OCI-LY7 (cell line): Measurements from ENCODE around the gene RAD50. TPM values are rescaled to one million over a fixed set of nuclear protein-coding genes. Genes with fewer than 3 reads are reported as not detected.

Source experiments
- BruUV-seq: library from RNA; stranded (reverse); fragments of 400-500 nt; replicated peaks from 2 replicates; lab custom pipeline; 2021; lab: Mats Ljungman, UMichigan
- CTCF ChIA-PET: fragments of 300-600 bp; sonication (Branson Sonifier 250); formaldehyde crosslinking; loops from one replicate; lab custom pipeline; 2022; ENCODE audit warnings: antibody characterized with exemption; ENCODE audit not compliant: unreplicated experiment; lab: Charles Lee
- POLR2A ChIA-PET: fragments of 300-600 bp; sonication (Branson Sonifier 250); formaldehyde crosslinking; loops from one replicate; lab custom pipeline; 2022; ENCODE audit warnings: antibody characterized with exemption; lab: Charles Lee
- DNase-seq: peaks from one replicate; pipeline ENCODE4 v3.0.0-alpha.2; 2015; ENCODE audit warnings: low spot score
- H2AFZ ChIP-seq: fragments of 200-600 bp; sonication (generic), shearing (Covaris generic); 2 replicates; pipeline ENCODE4 v1.6.1; 2014; ENCODE audit warnings: mild to moderate bottlenecking, antibody characterized with exemption, low read length, moderate library complexity
- H3K27ac ChIP-seq: fragments of 200-600 bp; sonication (generic); 2 replicates; pipeline ENCODE4 v1.5.1; 2014; ENCODE audit warnings: mixed run types, low read depth, mild to moderate bottlenecking, moderate library complexity, low read length, inconsistent platforms; ENCODE audit not compliant: poor library complexity, severe bottlenecking
- H3K36me3 ChIP-seq: fragments of 200-600 bp; sonication (generic); 2 replicates; pipeline ENCODE4 v1.6.1; 2014; ENCODE audit warnings: mild to moderate bottlenecking, antibody characterized with exemption, low read length, moderate library complexity, mixed read lengths; ENCODE audit not compliant: insufficient read depth
- H3K4me1 ChIP-seq: fragments of 200-600 bp; sonication (generic); 2 replicates; pipeline ENCODE4 v1.5.1; 2014; ENCODE audit warnings: mild to moderate bottlenecking, low read length; ENCODE audit not compliant: insufficient read depth, poor library complexity, severe bottlenecking
- H3K4me2 ChIP-seq: fragments of 200-600 bp; sonication (generic); 2 replicates; pipeline ENCODE4 v1.6.1; 2014; ENCODE audit warnings: mild to moderate bottlenecking, low read length
- H3K4me3 ChIP-seq: fragments of 200-600 bp; sonication (generic); 2 replicates; pipeline ENCODE4 v1.5.1; 2014; ENCODE audit warnings: mild to moderate bottlenecking, low read depth, low read length; ENCODE audit not compliant: poor library complexity, severe bottlenecking
- H3K79me2 ChIP-seq: fragments of 200-600 bp; sonication (generic); 2 replicates; pipeline ENCODE4 v1.6.1; 2016; ENCODE audit warnings: low read depth, mild to moderate bottlenecking, low read length, moderate library complexity, mixed read lengths; ENCODE audit not compliant: insufficient read depth
- H3K9me2 ChIP-seq: fragments of 200-600 bp; sonication (generic); 2 replicates; pipeline ENCODE4 v1.6.1; 2016; ENCODE audit warnings: mild to moderate bottlenecking, low read length, mixed read lengths; ENCODE audit not compliant: insufficient read depth
- H3K9me3 ChIP-seq: fragments of 200-600 bp; sonication (generic); 2 replicates; pipeline ENCODE4 v1.6.1; 2014; ENCODE audit warnings: mild to moderate bottlenecking, mixed run types, low read length, mixed read lengths
- H4K20me1 ChIP-seq: fragments of 200-600 bp; sonication (generic); 2 replicates; pipeline ENCODE4 v1.6.1; 2014; ENCODE audit warnings: mild to moderate bottlenecking, antibody characterized with exemption, low read length, moderate library complexity, mixed read lengths; ENCODE audit not compliant: insufficient read depth
- CTCF ChIP-seq: fragments of 200-600 bp; sonication (generic); conservative IDR thresholded peaks from 2 replicates; pipeline ENCODE4 v1.5.1; 2014; ENCODE audit warnings: mild to moderate bottlenecking, antibody characterized with exemption, low read length, moderate library complexity, mixed read lengths
- EZH2phosphoT487 ChIP-seq: fragments of 200-600 bp; sonication (generic); IDR thresholded peaks from 2 replicates; pipeline ENCODE4 v1.6.1; 2018; ENCODE audit warnings: low read depth, borderline replicate concordance, mild to moderate bottlenecking, mixed run types, antibody characterized with exemption, low read length, moderate library complexity, mixed read lengths
- intact Hi-C: fragments of 100-400 bp; cut with micrococcal nuclease; formaldehyde crosslinking; loops from one replicate; pipeline ENCODE4 v1.10.0; 2022; ENCODE audit not compliant: unreplicated experiment
- total RNA-seq, 2 experiments: library from RNA; depleted of rRNA in 1 of 2; stranded (reverse); fragments of >200 nt in 1 of 2; shearing (Covaris generic) in 1 of 2; gene quantifications; 2 replicates each; pipeline ENCODE4 v1.2.3, GENCODE V29; 2014 to 2022

RAD50 gene
- total RNA-seq, 2 experiments from 2014 or later = 24.0 to 59.8 TPM

DNA sequence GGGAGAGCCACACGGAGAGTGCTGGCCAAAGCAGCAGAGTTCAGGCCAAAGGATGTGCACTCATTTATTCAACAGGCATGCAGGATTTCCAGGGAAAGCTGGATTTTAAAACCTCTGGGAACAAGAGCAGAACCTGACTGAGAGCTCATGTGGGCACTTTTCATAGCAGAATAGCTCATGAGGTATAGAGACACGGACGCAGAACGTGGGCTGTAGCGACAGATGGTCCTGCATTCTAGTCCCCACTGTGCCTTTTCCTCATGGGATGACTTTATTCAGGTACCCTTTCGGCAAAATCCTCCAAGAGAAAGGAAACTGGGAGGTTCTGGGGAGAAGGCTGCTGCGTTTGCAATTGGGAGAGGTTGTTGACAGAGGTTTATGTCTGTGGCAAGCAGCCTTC is 122.4 kb downstream of the RAD50 start:
- DNase-seq = no peak
- POLR2A ChIA-PET = no interaction called here
- no peaks in the 10 kb centered on the region for H4K20me1 ChIP-seq
- no peaks in the 10 kb centered on the region for H3K9me2 ChIP-seq
- peaks cover 14% of the 10 kb centered on the region for H3K4me1 ChIP-seq
- no peak for TF ChIP-seq EZH2phosphoT487
- TF ChIP-seq CTCF = no peak
- H3K36me3 ChIP-seq = no peaks in the 10 kb centered on the region
- no peaks in the 10 kb centered on the region for H3K79me2 ChIP-seq
- BruUV-seq = no TSS peak
- H3K4me2 ChIP-seq = no peak overlapping the region
- intact Hi-C loops = no loop called here
- no peak overlapping the region for H2AFZ ChIP-seq
- H3K27ac ChIP-seq = no peak overlapping the region
- H3K4me3 ChIP-seq = no peak overlapping the region
- no peaks in the 10 kb centered on the region for H3K9me3 ChIP-seq
- CTCF ChIA-PET = no interaction called here

DNA sequence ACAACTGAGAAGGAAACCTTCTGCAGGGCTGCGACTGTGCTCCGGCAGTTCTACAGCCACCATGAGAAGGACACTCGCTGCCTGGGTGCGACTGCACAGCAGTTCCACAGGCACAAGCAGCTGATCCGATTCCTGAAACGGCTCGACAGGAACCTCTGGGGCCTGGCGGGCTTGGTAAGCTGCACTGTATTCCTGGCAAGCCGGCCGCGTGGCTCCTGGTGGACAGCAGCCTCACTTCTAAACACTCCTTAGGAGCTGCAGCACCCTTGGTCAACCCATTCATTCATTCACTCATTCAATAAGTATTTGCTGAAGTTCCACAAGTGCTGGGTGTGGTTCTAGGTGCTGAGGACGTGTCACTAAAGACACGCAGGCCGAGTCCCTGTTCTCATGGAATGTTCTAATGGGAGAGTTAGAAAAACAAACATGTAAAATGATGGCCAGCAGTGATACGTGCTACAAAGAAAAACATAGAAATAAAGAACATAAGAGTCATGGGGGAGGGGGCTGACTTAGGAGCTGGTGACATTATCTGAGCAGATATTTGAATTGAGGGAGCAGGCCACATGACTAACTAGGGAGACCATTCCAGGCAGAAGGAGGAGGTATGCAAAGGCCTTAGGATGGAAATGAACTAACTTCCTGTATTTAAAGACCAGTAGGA is 123.1 kb downstream of the RAD50 start:
- ChIA-PET CTCF (no interaction called here), POLR2A (no interaction called here)
- intact Hi-C loops = no loop called here
- no peak overlapping the region for H3K4me2 ChIP-seq
- no peak overlapping the region for H3K4me3 ChIP-seq
- H3K79me2 ChIP-seq = no peaks in the 10 kb centered on the region
- DNase-seq = no peak
- no peak overlapping the region for H2AFZ ChIP-seq
- no peaks in the 10 kb centered on the region for H4K20me1 ChIP-seq
- H3K4me1 ChIP-seq = peaks cover 15% of the 10 kb centered on the region
- no TSS peak for BruUV-seq
- no peaks in the 10 kb centered on the region for H3K9me3 ChIP-seq
- H3K9me2 ChIP-seq = no peaks in the 10 kb centered on the region
- no peak for TF ChIP-seq EZH2phosphoT487
- TF ChIP-seq CTCF = no peak
- H3K27ac ChIP-seq = no peak overlapping the region
- no peaks in the 10 kb centered on the region for H3K36me3 ChIP-seq

DNA sequence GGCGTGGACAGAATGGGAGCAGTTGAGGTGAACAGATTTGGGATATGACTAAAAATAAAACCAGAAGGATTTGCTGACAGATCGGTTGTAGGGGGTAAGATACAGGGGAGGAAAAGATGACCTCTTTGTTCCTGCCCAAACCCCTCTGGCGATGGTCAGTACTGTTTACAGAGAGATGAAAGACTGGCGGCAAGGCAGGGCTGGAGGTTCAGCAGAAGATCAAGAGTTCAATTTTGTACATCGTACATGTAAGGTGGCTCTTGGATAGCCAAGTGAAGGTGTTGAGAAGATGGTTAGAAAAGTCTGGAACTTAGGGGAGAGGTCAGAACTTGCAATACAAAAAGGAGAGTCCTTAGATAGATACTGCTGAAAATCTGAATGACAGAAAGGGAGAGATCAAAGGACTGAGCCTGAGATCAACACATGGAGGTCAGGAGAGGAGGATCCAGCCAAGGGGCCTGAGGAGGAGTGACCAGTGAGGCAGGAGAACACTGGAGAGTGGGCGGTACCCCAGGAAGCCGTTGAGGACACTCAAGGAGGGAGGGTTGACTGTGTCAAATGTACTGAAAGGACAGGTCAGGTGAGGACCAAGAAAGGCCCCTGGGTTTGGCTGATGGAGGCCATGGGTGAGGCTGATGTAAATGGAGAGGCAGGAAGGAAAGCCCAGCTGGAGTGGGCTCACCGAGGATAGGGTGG is 124.2 kb downstream of the RAD50 start:
- Histone ChIP-seq H3K4me3 (no peak overlapping the region), H3K79me2 (no peaks in the 10 kb centered on the region), H3K4me1 (peaks cover 20% of the 10 kb centered on the region), H3K4me2 (no peak overlapping the region; the same call in 1 of the 2 replicates), H3K9me3 (no peaks in the 10 kb centered on the region), H3K9me2 (no peaks in the 10 kb centered on the region), H3K27ac (no peak overlapping the region), H3K36me3 (no peaks in the 10 kb centered on the region), H2AFZ (no peak overlapping the region), H4K20me1 (no peaks in the 10 kb centered on the region)
- intact Hi-C loops = no loop called here
- no peak for DNase-seq
- TF ChIP-seq CTCF (no peak), EZH2phosphoT487 (no peak)
- BruUV-seq = no TSS peak
- CTCF ChIA-PET = no interaction called here
- POLR2A ChIA-PET = no interaction called here
